Keratinocyte (primary cell): ENCODE results near the gene GATA2.
A peak's percentile ranks its signal among the peaks of the same experiment; 100 is the strongest.

Experiments used
- CTCF ChIP-seq, 3 experiments: IDR thresholded peaks in 1 of 3; conservative IDR thresholded peaks in 1 of 3; optimal IDR thresholded peaks in 1 of 3; 2 replicates in 2 of 3; 3 replicates in 1 of 3; pipeline versions ENCODE3 to v1.5.1; 2011; ENCODE audit warnings: low read length in 3 of 3, mild to moderate bottlenecking in 3 of 3, moderate library complexity in 2 of 3, control low read depth in 1 of 3, inconsistent platforms in 1 of 3; ENCODE audit not compliant: insufficient read depth in 2 of 3; ENCODE audit errors: extremely low read depth in 1 of 3
- EZH2 ChIP-seq: IDR thresholded peaks from one replicate; pipeline ENCODE4 v1.6.1; 2012; ENCODE audit warnings: inconsistent platforms, mild to moderate bottlenecking, low read length, moderate library complexity

DNA sequence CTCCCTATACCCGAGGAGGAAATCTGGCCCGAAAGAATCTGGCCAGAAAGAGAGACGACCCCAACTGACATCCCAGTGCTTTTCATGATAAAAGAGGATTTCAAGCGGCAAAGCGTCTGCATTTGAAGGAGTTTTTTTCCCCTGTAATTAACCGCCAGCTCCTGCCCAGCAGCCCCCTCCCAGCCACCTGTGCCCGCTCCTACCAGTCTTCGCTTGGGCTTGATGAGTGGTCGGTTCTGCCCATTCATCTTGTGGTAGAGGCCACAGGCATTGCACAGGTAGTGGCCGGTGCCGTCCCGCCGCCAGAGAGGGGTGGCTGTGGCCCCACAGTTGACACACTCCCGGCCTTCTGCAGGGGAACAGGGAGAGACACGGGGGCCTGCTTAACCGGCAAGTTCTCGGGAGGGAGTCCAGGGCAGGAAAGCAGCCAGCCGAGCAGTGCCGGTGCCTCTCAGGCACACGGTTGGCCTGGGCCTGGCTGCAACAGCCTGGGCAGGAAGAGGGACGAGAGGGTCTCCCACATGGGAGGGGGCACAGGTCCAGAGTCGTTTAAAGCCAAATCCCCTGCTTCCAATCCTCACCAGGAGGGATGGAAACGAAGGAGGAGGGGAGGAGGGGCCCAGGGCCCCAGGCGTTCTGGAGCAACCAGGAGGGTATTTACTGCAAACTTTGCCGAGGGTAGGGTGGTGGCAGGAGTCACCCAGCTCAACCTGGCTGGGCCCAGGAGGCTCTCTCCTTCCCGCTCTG is 9.2 kb downstream of the GATA2 start:
- TF ChIP-seq CTCF (optimal IDR thresholded peaks at IDR 0.05 in 1 of 3, IDR thresholded peaks at IDR 0.05 in 1 of 3, conservative IDR thresholded peaks at IDR 0.05 in 1 of 3; ENCODE audit: extremely low read depth in 1 of 3, insufficient read depth in 2 of 3, low read length in 3 of 3): no peak
- TF ChIP-seq EZH2: peak; percentile 84
